HG02571 (cell line): Measurements from ENCODE around the gene WNT7B.
"Not testable (repeated sequence)": the region's sequence is repeated elsewhere in the genome, so short reads cannot be mapped to it uniquely, and the experiment has no call there.

Experiments
- ATAC-seq: cut with Tn5 transposase; IDR thresholded peaks from one replicate; pipeline ENCODE4 v1.9.1; 2021; ENCODE audit warnings: mild to moderate bottlenecking, moderate library complexity; ENCODE audit not compliant: unreplicated experiment

WNT7B gene

GRCh38 chr22:46008836-46009596, 32.1 kb upstream of the WNT7B start:
- ATAC-seq = no peak

DNA sequence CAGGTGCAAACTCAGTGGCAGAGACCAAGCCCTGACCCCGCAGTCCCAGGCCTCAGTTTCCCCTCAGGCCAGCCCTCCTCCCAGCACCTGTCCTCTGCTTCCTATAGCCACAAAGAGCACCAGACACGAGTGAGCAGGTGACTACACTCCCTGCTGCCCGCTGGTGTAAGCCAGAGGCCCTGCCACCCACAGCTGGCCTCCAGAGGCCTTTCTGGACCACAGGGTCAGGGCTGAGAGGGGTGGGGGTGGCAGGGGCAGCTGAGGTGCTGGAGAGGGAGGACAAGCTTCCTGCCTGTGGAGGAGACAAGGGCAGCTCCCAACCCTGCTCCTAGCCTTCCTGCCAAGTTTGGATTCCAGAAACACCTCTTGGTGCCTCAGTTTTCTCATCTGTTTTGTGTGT, 31.3 kb upstream of the WNT7B start:
- ATAC-seq = no peak

DNA sequence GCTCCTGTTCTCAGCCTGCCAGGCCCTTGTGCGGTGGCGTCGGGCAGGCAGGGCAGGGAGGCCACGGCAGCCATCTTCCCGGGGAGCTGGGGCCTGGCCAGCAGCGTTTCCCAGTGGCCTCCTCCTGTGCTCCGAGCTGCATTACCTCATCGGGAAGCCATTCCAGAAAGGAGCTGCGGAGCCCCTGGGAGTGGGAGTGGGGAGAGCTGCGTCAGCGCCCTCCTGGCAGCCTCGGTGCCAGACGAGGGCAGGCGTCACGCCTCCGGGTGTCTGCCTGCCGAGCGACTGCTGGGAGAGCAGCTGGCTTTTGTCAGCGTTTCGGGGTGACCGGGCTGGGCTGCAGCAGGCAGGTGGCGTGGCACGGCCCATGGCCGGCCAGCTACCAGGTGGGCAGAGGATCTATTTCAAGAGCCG, 30.9 kb upstream of the WNT7B start:
- ATAC-seq = no peak

GRCh38 chr22:46007003-46007847, 30.3 kb upstream of the WNT7B start:
- ATAC-seq = no peak

- ATAC-seq = no peak
These were observed 29.5 kb upstream of the WNT7B start for GRCh38 chr22:46006379-46007002.

DNA sequence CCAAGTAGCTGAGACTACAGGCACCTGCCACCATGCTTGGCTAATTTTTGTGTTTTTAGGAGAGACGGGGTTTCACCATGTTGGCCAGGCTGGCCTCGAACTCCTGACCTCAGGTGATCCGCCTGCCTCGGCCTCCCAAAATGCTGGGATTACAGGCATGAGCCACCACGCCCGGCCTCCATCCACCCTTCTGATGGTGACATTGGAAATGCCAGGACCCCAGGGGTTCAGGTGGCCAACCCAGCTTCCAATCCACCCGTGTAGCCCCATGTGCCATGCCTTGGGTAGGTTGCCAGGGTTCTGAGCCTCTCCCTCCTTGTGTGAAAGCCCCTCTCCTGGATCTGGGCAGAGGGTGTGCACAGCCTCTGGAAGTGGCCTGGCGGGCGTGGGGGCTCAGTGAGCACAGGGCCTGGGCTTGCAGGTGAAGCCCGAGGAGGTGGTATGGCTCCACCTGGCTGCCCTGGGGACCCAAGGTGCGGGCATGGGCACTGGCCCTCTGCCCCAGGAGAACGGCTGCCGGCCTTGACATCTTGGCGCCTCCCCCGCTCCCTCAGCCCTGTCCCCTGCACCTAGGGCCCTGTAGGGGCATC, 28.2 kb upstream of the WNT7B start:
- ATAC-seq = not testable (repeated sequence)

DNA sequence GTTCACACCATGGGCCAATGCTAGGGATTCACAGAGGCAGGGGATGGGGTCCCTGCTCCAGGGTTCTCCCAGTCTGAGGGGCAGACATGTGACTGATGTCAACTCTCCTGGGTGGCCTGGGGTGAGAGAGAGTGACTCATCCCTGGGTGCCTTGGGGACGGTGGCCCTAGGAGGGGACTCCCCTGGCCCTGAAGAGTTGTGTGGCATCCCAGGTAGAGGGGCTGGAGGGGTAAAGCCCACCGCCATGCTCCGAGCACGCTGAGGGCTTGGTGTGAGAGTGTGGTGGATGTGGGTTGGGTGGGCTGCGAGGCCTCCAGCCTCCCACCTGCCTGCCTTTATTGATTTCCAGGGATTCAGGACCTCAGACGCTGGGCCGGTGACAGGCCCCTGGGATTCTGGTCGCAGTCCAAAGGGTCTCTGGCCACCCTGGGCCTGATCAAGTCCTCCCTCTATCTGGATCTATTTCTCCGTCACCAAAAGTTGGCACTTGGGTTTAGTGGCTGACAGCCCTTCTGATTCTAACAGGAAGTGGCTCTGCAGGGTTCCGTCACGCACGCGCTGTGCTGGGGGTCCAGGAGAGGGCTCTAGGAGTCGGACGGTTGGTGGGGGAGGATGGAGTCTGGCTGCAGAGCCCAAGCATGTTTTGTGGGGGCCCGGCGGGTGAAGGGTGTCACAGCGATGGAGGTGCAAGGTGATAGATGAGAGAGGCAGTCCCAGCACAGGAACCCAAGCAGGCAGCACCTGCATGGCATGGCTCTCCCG, 27.3 kb upstream of the WNT7B start:
- no peak for ATAC-seq

DNA sequence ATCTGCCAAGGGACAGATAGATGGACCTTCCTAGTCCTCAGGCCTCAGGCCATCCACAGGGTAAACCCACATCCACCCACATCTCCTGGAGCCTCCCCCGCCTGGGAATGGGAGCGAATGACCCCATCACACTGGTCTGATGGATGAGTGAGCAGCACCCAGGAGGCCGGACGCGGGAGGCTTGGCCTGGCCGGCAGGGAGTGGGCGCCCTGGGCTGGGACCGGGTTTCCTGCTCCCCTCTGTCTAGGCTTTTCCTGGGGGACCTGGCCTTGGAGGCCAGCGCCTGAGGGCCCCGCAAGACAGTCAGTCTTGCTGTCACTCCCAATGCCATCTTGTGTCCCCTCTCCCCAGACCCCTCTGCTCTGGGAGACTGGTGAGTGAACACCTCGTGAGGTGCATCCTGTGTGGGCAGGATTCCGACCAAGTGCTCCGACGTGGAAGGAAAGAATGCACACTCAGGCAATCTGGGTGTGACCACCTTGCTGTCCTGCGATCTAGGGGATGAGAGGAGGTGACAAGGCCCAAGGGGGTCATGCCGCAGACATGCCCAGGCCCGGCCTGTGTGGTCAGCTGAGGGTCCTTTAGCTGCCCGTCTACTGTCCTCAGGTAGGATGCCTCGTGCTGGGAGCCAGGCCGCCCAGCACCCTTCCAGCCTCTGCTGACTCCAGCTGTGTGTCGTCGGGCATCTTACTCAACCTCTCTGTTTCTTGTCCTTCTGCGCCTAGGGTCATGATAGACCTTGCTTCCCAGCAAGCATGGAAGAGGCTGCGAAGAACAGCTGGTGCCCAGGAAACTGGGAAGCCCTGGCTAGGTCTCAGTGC, 26.5 kb upstream of the WNT7B start:
- no peak for ATAC-seq

GRCh38 chr22:46002757-46003270, 25.9 kb upstream of the WNT7B start:
- no peak for ATAC-seq

DNA sequence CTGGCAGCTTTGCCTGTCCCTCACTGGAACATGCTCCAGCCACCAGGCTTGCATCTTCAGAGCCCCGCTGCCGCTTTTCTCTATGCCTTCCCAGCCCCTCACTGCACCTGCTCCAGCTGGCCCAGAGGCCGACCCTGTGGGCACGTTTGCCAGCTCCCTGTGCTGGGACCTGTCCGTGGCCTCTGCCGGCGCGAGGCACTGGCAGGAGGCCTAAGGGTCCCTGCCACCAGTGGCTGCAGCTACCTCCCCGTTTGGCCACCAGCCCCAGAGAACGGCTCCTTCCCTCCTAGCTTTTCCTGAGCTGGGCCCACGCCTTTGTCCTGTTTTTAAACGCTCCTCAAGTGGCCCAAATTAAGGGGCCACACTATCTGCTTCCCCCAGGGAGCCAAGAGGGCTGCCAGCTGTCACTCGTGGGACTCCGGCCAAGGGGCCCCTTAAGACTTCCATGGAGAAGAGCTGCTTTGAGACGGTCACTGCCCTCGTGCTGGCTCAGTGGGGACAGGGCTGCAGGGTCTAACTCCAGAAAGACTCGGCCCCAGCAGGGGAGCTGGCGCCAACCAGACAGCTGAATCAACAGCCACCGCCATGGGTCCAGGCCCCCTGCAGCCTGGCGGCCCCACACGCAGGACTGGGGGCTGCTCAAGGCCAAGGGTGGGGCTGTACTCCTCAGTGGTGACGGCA, 24.6 kb upstream of the WNT7B start:
- no peak for ATAC-seq

DNA sequence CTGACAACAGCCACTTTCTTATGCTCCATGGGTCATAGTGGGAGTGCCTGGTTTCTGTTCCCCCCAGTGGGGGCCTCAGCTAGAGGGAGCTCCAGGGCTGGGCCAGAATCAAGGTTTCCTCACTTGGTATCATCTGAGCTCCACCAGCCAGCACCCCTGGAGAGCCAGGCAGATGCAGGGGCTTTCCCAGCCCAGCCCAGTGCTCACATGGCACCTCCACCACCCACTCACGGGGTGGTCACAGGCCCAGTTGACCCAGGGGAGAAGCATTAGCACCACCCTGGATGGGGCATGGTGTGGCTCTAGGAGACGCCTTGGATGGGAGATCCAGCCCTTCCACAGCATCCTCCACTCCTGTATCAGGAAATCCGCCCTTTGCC, 24.1 kb upstream of the WNT7B start:
- ATAC-seq = no peak

GRCh38 chr22:46000081-46001027, 23.4 kb upstream of the WNT7B start:
- ATAC-seq = no peak

DNA sequence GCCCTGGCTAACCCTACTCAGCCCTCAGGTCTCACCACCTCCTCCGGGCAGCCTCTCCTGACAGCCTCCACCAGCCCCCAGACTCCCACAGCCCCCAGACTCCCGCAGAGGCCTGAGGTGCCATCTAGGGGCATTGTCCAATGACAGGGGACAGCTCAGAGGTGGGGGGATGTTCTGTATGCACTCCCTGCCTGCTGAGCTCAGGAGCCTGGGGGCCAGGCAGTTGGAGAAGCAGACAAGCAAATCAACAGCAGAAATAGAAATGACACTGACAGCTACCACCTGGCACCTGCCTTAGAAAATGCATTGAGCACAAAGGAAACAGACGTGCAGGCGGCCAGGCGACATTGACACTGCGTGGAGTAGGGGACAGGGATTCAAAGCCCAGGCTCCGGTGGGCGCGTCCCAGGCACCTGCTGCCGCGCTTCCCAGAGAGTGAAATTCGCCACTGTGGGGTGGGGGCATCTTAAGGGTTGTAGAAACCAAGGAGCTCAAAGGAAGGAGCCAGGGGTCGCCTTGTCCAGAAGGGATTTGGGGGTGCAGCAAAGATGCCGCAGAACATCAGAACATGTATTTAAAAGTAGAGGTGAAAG, 22.5 kb upstream of the WNT7B start:
- ATAC-seq = no peak

- ATAC-seq = no peak
These were observed 21.8 kb upstream of the WNT7B start for GRCh38 chr22:45998638-45999378.

GRCh38 chr22:45997777-45998637, 21.0 kb upstream of the WNT7B start:
- ATAC-seq = no peak
